T-helper 2 cell treated with Interferon-gamma antibody and Interleukin-4, amounts not matched to agents 5 μg/mL and 100 μg/mL, for 36 hours (primary cell): ENCODE measurements around the gene WDTC1.
"Not testable (repeated sequence)": the region's sequence is repeated elsewhere in the genome, so short reads cannot be mapped to it uniquely, and the experiment has no call there.

Experiments used
- DNase-seq: peaks from one replicate; pipeline ENCODE4 v3.0.0; 2021; ENCODE audit warnings: low spot score
- H3K27ac Mint-ChIP-seq: one replicate; pipeline ENCODE4 v1.8.0; 2021; ENCODE audit warnings: mild to moderate bottlenecking, mixed read lengths
- H3K27me3 Mint-ChIP-seq: one replicate; pipeline ENCODE4 v1.8.0; 2021; ENCODE audit warnings: low read depth, mixed read lengths
- H3K36me3 Mint-ChIP-seq: one replicate; pipeline ENCODE4 v1.8.0; 2021; ENCODE audit warnings: low read depth, mixed read lengths
- H3K4me1 Mint-ChIP-seq: one replicate; pipeline ENCODE4 v1.8.0; 2021; ENCODE audit warnings: low read depth, mixed read lengths
- H3K4me3 Mint-ChIP-seq: one replicate; pipeline ENCODE4 v1.8.0; 2022; ENCODE audit warnings: mild to moderate bottlenecking, moderate library complexity, mixed read lengths
- H3K9me3 Mint-ChIP-seq: one replicate; pipeline ENCODE4 v1.8.0; 2021; ENCODE audit warnings: mixed read lengths

WDTC1 gene

GRCh38 chr1:27274204-27274603 is 39.8 kb downstream of the WDTC1 start:
- no peak overlapping the region for H3K4me3 Mint-ChIP-seq
- DNase-seq = no peak
- no peak overlapping the region for H3K27ac Mint-ChIP-seq
- H3K36me3 Mint-ChIP-seq = peaks cover 13% of the 10 kb centered on the region
- H3K9me3 Mint-ChIP-seq = peaks cover 7% of the 10 kb centered on the region
- peaks cover 3% of the 10 kb centered on the region for H3K4me1 Mint-ChIP-seq
- no peaks in the 10 kb centered on the region for H3K27me3 Mint-ChIP-seq

GRCh38 chr1:27275696-27276095 is 41.3 kb downstream of the WDTC1 start:
- H3K4me1 Mint-ChIP-seq = peaks cover 3% of the 10 kb centered on the region
- H3K27me3 Mint-ChIP-seq = no peaks in the 10 kb centered on the region
- H3K27ac Mint-ChIP-seq = no peak overlapping the region
- no peak overlapping the region for H3K4me3 Mint-ChIP-seq
- peaks cover 12% of the 10 kb centered on the region for H3K36me3 Mint-ChIP-seq
- DNase-seq = no peak
- H3K9me3 Mint-ChIP-seq = peaks cover 7% of the 10 kb centered on the region

- no peaks in the 10 kb centered on the region for H3K27me3 Mint-ChIP-seq
- no peaks in the 10 kb centered on the region for H3K4me1 Mint-ChIP-seq
- H3K4me3 Mint-ChIP-seq = no peak overlapping the region
- no peaks in the 10 kb centered on the region for H3K9me3 Mint-ChIP-seq
- no peak overlapping the region for H3K27ac Mint-ChIP-seq
- DNase-seq = peak; percentile 70
- H3K36me3 Mint-ChIP-seq = peaks cover 12% of the 10 kb centered on the region
These were observed 50.2 kb downstream of the WDTC1 start for GRCh38 chr1:27284425-27285273.

GRCh38 chr1:27285274-27285660 is 50.8 kb downstream of the WDTC1 start:
- Mint-ChIP-seq H3K9me3 (no peaks in the 10 kb centered on the region), H3K27ac (no peak overlapping the region), H3K27me3 (no peaks in the 10 kb centered on the region), H3K36me3 (peaks cover 12% of the 10 kb centered on the region), H3K4me1 (no peaks in the 10 kb centered on the region), H3K4me3 (no peak overlapping the region)
- DNase-seq = no peak

- not testable (repeated sequence) for H3K9me3 Mint-ChIP-seq, H3K27me3 Mint-ChIP-seq, DNase-seq, H3K4me3 Mint-ChIP-seq, H3K4me1 Mint-ChIP-seq, H3K27ac Mint-ChIP-seq
- H3K36me3 Mint-ChIP-seq = peaks cover 12% of the 10 kb centered on the region
These were observed 51.4 kb downstream of the WDTC1 start for GRCh38 chr1:27285821-27286220.

GRCh38 chr1:27289125-27289524 is 54.7 kb downstream of the WDTC1 start:
- not testable (repeated sequence) for H3K4me3 Mint-ChIP-seq, H3K36me3 Mint-ChIP-seq, H3K27me3 Mint-ChIP-seq, H3K27ac Mint-ChIP-seq, H3K9me3 Mint-ChIP-seq, H3K4me1 Mint-ChIP-seq, DNase-seq

- Mint-ChIP-seq H3K27me3 (no peaks in the 10 kb centered on the region), H3K4me3 (no peak overlapping the region), H3K36me3 (peaks cover 7% of the 10 kb centered on the region), H3K4me1 (no peaks in the 10 kb centered on the region), H3K27ac (no peak overlapping the region), H3K9me3 (no peaks in the 10 kb centered on the region)
- DNase-seq = no peak
These were observed 56.1 kb downstream of the WDTC1 start for GRCh38 chr1:27290581-27290980.

- Mint-ChIP-seq H3K36me3 (peaks cover 7% of the 10 kb centered on the region), H3K27ac (no peak overlapping the region), H3K4me3 (no peak overlapping the region), H3K4me1 (peaks cover 2% of the 10 kb centered on the region), H3K9me3 (no peaks in the 10 kb centered on the region), H3K27me3 (no peaks in the 10 kb centered on the region)
- DNase-seq = no peak
These were observed 57.7 kb downstream of the WDTC1 start for GRCh38 chr1:27292106-27292505.

- Mint-ChIP-seq H3K36me3 (peaks cover 1% of the 10 kb centered on the region), H3K9me3 (no peaks in the 10 kb centered on the region), H3K27ac (no peak overlapping the region), H3K27me3 (no peaks in the 10 kb centered on the region), H3K4me1 (peaks cover 2% of the 10 kb centered on the region), H3K4me3 (no peak overlapping the region)
- DNase-seq = no peak
These were observed 59.5 kb downstream of the WDTC1 start for GRCh38 chr1:27293915-27294314.

GRCh38 chr1:27296773-27297291 is 62.4 kb downstream of the WDTC1 start:
- peaks cover 2% of the 10 kb centered on the region for H3K4me1 Mint-ChIP-seq
- H3K27me3 Mint-ChIP-seq = no peaks in the 10 kb centered on the region
- peak; percentile 31 for DNase-seq
- no peak overlapping the region for H3K27ac Mint-ChIP-seq
- H3K9me3 Mint-ChIP-seq = no peaks in the 10 kb centered on the region
- peaks cover 3% of the 10 kb centered on the region for H3K36me3 Mint-ChIP-seq
- H3K4me3 Mint-ChIP-seq = no peak overlapping the region

GRCh38 chr1:27297903-27298302 is 63.5 kb downstream of the WDTC1 start:
- Mint-ChIP-seq H3K36me3 (peaks cover 3% of the 10 kb centered on the region), H3K9me3 (no peaks in the 10 kb centered on the region), H3K4me3 (no peak overlapping the region), H3K27ac (no peak overlapping the region), H3K27me3 (no peaks in the 10 kb centered on the region), H3K4me1 (peaks cover 2% of the 10 kb centered on the region)
- DNase-seq = no peak

- Mint-ChIP-seq H3K4me3 (no peak overlapping the region), H3K27ac (no peak overlapping the region), H3K4me1 (peaks cover 2% of the 10 kb centered on the region)
These were observed 64.4 kb downstream of the WDTC1 start for GRCh38 chr1:27298632-27299384.

GRCh38 chr1:27299385-27300271 is 65.2 kb downstream of the WDTC1 start:
- Mint-ChIP-seq H3K4me3 (no peak overlapping the region), H3K27ac (no peak overlapping the region), H3K9me3 (no peaks in the 10 kb centered on the region), H3K36me3 (peaks cover 3% of the 10 kb centered on the region), H3K4me1 (peaks cover 2% of the 10 kb centered on the region), H3K27me3 (no peaks in the 10 kb centered on the region)
- DNase-seq = no peak

More at GRCh38 chr1:27298632-27299384, 64.4 kb downstream of the WDTC1 start:
- Mint-ChIP-seq H3K27me3 (no peaks in the 10 kb centered on the region), H3K9me3 (no peaks in the 10 kb centered on the region), H3K36me3 (peaks cover 3% of the 10 kb centered on the region)
- DNase-seq = no peak
